IPS-18c (cell line): ENCODE results near the gene AADAT.

Experiments
- H3K4me3 ChIP-seq: 2 replicates; pipeline ENCODE4 v1.7.0; 2013; ENCODE audit warnings: low read depth, mild to moderate bottlenecking, low read length, moderate library complexity; ENCODE audit not compliant: insufficient read depth
- H3K9me3 ChIP-seq: one replicate; pipeline ENCODE4 v1.6.1; 2013; ENCODE audit warnings: mild to moderate bottlenecking, low read length, moderate library complexity; ENCODE audit not compliant: control insufficient read depth, insufficient read depth

AADAT gene

DNA sequence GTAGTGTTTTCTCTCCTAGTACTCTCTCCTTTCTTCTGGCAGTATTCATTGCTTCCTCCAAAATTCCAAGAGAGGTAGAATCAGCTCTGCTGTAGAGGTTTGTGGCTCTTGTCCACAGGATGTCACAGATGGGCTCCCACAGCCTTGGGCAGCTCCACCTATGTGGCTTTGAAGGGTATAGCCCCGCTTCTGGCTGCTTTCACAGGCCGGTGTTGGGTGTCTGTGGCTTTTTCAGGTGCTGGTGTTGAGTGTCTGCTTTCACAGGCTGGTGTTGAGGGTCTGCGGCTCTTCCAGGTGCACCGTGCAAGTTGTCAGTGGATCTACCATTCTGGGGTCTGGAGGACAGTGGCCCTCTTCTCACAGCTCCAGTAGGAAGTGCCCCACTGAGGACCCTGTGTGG is 7.9 kb upstream of the AADAT start:
- Histone ChIP-seq H3K4me3 (no peak overlapping the region), H3K9me3 (peaks cover 2% of the 10 kb centered on the region)

DNA sequence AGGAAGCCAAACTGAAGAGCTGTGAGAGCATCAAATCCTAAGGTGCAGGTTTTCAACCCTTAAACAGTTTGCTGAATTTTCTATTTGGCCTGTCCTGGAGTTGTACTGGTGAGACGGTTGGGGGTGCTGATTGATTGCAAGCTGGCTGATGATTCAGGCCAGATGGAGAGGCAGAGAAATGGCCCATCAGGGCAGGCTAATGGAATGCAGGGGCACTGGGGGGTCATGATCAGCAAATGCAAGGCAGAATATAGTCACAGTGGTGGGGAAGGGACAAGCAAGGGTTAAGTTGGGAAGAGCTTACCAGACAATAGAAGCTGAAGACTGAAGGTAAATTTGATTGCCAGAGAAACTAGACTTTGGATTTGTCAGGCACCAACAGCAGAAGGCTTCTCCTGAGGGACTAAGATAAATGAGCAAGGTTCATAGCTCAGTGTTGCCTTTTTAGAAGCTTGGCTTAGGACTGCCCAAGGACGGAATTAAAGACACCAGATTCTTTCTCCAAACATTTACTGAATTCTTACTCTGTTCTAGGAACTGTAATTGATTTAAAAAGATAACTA is 4.3 kb upstream of the AADAT start:
- Histone ChIP-seq H3K9me3 (peaks cover 2% of the 10 kb centered on the region), H3K4me3 (no peak overlapping the region)

DNA sequence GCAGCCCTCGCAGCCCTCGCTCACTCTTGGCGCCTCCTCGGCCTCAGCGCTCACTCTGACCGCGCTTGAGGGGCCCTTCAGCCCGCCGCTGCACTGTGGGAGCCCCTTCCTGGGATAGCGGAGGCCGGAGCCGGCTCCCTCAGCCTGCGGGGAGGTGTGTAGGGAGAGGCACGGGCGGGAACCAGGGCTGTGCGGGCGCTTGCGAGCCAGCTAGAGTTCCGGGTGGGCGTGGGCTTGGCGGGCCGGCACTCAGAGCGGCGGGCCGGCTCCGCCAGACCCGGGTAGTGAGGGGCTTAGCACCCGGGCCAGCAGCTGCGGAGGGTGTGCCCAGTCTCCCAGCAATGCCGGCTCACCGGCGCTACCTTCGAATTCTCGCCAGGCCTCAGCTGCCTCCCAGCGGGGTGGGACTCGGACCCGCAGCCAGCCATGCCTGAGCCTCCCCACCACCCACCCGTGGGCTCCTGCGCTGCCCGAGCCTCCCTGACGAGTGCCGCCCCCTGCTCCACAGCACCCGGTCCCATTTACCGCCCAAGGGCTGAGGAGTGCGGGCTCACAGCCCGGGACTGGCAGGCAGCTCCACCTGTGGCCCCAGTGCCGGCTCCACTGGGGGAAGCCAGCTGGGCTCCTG is 1.4 kb upstream of the AADAT start:
- peak overlapping the region; percentile 28; the same call in 1 of the 2 replicates for H3K4me3 ChIP-seq
- no peaks in the 10 kb centered on the region for H3K9me3 ChIP-seq

DNA sequence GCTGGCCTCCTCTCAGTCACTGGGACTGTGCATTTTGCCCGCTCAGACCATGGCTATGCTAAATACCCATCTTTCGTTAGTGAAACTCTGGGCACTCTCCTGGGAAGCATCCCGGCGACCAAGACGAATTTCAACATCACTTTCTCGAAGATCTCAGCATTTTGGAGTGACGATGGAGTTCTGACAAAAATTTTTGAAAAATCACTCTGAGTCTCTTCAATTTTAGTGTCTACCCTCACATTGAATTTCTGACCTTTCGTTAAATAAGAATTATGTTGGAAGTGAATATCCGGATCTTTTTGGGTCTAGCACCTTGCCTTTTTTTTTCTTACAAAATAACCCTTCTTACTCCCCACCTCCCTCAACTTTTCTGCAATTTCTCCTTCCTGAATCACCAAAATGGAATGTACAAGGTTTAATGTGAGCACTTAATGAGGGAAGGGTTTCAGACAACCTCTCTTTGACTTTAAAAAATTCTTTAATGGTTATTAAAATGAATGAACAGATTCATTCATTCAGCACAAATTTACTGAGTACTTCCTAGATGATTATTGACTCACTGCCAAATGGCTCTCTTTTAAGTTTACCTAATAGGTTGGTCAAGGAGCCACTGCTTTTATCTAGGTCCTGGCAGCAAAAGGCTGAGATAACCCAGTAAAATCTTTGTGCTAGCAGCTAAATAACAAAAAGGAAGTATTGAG is 746 bp upstream of the AADAT start:
- Histone ChIP-seq H3K4me3 (peak overlapping the region; percentile 50; the same call in 1 of the 2 replicates), H3K9me3 (no peaks in the 10 kb centered on the region)

DNA sequence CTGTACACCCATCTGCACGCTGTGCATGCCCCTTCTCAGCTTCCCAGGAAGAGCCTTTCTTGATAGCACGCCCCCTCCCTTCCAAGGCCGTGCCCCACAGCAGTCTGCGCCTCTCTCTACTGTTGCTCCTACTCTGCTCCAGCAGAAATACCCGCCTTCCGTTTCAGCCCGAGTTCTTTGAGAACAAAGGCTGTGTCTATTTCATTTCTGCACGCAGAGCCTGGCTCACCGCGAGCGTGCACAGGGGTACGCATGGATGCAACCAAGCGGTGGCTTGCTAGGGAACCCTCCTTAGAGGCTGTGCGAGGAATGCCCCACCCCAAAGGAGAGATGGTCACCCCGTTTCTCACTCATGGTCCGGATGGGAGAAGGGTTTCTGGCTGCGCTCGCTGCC is 485 bp downstream of the AADAT start:
- peak overlapping the region; percentile 50 for H3K4me3 ChIP-seq
- no peaks in the 10 kb centered on the region for H3K9me3 ChIP-seq

DNA sequence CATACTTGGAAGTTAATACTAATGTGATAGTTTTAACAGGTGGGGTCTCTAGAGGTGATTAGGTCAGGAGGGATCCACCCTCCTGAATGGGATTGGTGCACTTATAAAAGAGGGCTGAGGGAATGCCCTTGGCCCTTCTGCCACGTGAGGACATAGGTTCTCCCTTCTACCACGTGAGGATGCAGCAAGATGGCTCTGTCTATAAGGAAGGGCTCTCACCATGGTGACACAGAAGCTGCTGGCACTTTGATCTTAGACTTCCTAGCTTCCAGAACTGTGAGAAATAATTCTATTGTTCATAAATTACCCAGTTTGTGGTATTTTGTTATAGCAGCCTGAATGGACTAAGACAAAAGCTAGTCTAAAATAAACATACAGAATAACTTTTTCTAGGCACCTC is 1.0 kb downstream of the AADAT start:
- Histone ChIP-seq H3K4me3 (peak overlapping the region; percentile 50; the same call in 1 of the 2 replicates), H3K9me3 (no peaks in the 10 kb centered on the region)

DNA sequence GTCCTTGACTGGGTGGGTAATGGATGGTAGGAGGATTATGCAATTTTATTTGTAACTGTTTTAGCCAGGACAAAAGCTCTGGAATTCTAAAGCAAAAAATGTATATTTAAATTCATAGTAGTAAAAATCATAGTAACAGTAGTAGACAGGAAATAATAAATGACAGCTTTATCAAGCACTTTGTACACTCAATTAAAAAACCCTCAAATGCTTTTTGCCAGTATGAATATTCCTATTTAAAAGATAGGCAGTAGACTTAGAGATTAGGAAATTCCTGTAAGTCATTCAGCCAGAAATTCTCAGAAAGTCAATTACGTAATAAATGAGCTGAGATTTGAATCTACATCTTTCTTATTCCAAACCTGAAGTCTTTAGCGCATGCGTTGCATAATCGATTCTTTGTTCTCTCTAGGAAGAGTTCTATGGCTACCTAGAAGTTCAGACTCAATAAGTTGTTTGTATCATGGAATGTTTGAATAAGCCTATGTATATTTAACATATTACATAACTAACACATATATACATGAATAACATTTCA is 2.5 kb downstream of the AADAT start:
- no peaks in the 10 kb centered on the region for H3K9me3 ChIP-seq
- H3K4me3 ChIP-seq: no peak overlapping the region

DNA sequence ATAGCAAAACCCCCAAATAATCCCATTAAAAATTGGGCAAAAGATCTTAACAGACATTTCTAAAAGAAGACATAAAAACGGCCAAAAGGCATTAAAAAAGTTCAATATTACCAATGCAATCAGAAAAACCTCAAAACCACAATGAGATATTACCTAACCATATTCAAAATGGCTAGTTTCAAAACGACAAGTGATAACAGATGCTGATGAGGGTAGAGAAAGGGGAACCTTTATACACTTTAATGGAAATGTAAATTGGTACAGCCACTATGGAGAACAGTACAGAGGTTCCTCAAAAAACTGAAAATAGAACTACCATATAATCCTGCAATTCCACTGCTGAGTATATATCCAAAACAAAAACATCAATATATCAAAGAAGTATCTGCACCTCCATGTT is 6.2 kb downstream of the AADAT start:
- H3K4me3 ChIP-seq: no peak overlapping the region
- H3K9me3 ChIP-seq: no peaks in the 10 kb centered on the region

DNA sequence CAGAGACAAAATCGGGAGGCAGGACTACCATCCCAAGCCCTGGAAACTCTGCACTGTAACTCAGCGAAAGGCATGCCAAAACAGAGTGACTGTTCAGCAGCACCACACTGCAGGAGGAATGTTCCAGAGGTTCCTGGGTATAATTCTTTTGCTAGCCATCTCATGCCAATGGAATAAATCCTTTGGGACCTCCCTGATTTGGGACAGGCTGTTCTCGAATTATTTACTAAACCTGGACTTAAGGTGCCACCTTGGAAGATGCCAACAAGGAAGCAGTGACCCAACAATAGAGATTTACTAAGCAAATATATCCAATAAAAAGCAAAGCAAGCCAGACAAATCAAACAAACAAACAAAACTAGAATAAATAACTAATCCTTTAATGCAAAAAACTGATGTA is 9.3 kb downstream of the AADAT start:
- no peak overlapping the region for H3K4me3 ChIP-seq
- no peaks in the 10 kb centered on the region for H3K9me3 ChIP-seq

DNA sequence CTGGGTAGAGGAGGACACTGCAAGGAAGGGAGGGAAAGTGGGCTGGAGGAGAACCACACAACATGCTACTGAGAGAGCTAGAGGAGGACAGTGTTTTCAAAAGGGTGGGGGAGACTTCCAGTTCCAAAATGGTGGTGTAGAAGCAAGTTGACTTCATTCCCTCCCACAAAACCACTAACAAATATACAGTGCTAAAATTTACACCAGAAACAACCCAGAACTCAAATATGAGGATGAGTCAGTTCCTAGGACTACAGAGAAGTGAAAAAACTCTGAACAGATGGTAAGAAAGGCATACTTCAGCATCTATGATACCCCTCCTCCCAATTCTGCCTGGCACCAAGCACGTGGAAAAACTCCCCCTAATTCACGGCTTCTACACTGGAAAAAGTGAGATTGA is 9.8 kb downstream of the AADAT start:
- Histone ChIP-seq H3K9me3 (no peaks in the 10 kb centered on the region), H3K4me3 (no peak overlapping the region)

DNA sequence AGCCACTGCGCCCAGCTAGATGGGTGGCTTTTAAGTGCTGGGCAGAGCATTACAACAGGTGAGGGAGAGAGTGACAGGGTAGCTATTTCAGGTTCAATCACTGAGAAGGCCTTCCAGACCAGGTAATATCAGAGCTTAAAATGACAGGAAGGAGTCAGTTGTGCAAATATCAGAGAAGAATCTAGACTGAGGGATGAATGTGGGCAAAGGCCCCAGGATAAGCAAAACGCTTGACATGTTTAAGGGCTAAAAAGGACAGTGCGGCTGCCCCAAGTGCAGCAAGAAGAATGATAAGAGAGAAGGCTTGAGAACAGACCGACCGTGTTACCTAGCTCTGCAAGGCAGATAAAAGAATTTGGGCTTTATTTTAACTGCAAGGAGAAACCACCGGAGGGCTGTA is 18.6 kb downstream of the AADAT start:
- H3K4me3 ChIP-seq: no peak overlapping the region
- no peaks in the 10 kb centered on the region for H3K9me3 ChIP-seq

DNA sequence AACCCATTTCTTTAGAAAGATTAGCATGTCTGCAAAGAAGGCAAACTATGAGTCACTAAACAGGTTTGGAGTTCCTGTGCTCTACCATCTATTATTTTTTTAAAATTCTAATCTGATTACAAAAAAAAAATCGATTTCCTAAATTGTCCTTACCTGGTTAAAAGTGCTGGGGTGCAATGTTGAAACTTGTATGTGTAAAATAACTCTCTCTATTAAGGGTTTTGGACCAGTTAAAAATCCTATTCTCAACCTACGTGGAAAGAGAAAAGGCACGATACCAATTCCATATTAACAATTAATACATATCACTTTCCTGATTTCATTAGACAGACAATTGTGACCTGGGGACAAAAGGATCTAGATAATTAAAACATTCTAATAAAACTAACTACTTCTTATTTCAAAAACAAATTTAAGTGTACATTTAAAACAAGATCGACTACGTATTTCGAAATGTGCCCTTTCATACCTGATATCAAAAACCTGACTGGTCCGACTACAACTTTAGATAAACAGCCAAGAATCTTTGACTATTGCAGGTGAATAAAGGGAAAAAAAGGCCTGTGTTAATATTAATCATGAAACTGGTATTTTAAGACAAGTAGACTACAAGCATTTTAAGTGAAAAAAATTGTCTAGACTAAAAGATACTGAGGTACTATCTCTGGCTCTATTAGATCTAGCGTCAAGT is 21.2 kb downstream of the AADAT start:
- Histone ChIP-seq H3K9me3 (no peaks in the 10 kb centered on the region), H3K4me3 (no peak overlapping the region)

DNA sequence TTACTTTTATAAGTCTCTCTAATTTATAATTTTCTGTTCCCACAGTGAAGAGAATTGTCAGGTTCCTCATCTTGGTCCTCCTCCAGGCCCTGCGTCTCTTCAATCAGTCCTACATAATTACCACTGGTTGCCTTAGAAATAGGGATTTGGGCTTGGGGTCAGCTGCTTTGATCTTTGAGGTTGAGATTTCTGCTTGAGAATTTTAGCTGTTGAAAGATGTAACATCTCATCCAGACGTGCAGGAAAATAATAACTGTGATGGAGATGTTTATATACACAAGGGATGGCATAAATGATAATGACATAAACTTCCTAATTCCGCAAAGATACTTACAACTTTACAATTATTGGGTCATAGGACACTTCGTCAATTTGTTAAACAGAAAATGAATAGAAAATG is 30.3 kb downstream of the AADAT start:
- Histone ChIP-seq H3K9me3 (no peaks in the 10 kb centered on the region), H3K4me3 (no peak overlapping the region)

DNA sequence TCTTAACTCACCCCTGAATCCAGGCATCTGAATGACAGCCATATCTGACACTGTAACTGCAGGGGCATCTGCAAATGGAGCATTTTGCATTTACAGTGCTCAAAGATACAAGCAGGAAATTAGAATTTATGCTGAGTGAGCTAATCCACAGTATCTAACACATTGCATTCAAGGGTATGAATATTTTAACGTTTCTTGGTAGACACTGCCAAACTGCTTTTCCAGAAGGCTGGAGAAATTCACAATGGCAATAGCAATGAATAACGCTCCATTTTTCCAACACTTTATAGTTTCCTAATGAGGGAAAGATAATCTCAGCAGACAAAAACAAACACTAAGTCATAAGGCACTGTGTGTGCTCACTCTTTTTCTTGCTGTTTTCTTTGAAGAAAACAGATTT is 30.9 kb downstream of the AADAT start:
- no peak overlapping the region for H3K4me3 ChIP-seq

DNA sequence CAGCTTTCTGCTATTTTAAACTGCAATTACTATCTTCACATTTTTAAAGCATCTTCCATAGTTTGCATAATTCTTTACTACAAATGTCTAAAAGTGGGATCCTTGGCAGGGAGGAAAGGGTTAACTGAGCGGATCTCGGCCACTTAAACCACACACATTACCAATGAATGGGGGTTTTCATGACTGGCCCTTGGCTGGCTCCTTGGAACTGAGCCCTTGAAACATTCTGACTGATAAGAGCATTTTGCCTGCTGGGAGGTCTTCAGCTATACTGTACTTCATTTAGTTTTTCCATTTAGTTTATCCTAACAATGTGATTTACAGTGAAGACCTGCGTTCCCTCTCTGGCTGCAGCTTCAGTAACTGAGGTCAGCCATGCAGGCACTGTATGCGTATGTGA is 31.9 kb downstream of the AADAT start:
- Histone ChIP-seq H3K4me3 (no peak overlapping the region), H3K9me3 (no peaks in the 10 kb centered on the region)

More for the DNA sequence above, 30.9 kb downstream of the AADAT start:
- H3K9me3 ChIP-seq: no peaks in the 10 kb centered on the region

DNA sequence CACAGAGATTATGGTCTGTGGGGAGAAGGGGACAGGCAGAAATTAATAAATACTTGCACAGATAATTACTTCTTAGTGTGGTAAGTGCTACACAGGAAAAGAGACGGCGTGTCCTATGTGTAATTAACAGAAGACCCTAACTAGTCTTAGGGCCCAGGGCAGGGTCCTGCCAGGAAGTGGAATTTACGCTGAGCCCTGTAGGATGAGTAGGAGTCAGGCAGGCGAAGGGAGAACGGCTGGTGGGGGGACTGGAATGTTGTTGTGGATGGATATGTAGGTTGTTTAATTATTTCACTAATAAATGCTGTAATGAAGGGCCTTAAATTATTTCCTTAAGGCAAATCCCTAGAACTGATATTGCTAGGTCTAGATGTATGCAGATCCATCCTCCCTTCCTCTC is 36.8 kb downstream of the AADAT start:
- H3K4me3 ChIP-seq: no peak overlapping the region
- no peaks in the 10 kb centered on the region for H3K9me3 ChIP-seq

DNA sequence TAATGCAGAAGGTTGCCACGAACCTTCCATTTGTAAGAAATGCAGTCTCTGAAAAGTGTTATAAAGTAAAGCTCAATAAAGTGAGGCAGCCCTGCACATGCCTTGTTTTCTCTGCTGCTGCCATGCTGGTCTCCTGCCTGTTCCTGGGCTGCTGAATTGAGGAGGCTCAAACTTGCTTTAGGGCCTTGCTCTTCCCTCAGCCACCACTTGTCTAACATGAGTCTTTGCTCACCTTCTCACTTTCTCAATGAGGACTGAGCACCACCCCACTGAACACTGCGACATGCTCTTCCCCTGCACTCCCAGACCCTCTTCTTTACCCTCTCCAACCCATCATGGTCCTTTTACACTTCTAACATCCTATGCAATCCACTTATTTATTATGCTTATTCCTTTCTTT is 38.4 kb downstream of the AADAT start:
- no peaks in the 10 kb centered on the region for H3K9me3 ChIP-seq
- H3K4me3 ChIP-seq: no peak overlapping the region

DNA sequence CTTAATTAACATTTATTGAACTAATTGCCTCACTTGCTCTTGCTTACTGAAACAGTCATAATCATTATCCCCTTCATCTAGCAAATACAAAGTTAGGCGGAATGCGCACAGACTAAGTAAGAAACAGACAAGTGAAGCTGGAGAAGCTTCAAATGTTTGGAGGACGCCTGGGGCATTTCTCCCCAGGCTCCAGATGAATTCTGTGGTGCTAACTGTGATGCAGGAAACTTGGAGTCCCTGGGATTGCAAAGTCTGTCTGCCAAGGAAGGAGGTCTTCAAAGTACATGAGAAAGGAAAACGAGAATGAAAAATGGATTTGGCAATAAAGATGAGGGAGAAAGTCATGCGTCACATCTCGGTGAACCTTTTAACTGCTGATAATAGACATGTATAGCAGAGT is 40.0 kb downstream of the AADAT start:
- Histone ChIP-seq H3K4me3 (no peak overlapping the region), H3K9me3 (peaks cover 2% of the 10 kb centered on the region)
